C4-2B (cell line): ENCODE data around the gene ERVMER34-1.

Source experiments
- CTCF ChIP-seq: fragments of 450-650 bp; conservative IDR thresholded peaks from 2 replicates; pipeline ENCODE4 v1.5.1; 2017; ENCODE audit warnings: mild to moderate bottlenecking
- ZFX ChIP-seq: fragments of 450-650 bp; IDR thresholded peaks from 2 replicates; pipeline ENCODE4 v1.6.1; 2017

GRCh38 chr4:52726826-52727580 is 24.2 kb downstream of the ERVMER34-1 start:
- no peak for TF ChIP-seq CTCF
- TF ChIP-seq ZFX, result no peak
